H1 (cell line): Measurements from ENCODE around the gene PPARGC1A. TPM values are rescaled to one million over a fixed set of nuclear protein-coding genes. Genes with fewer than 3 reads are reported as not detected.

Source experiments
- CEBPB ChIP-seq: IDR thresholded peaks from 2 replicates; pipeline ENCODE4 v1.6.1; 2012; ENCODE audit warnings: low read depth, low read length
- CHD7 ChIP-seq: fragments of 300-600 bp; sonication (generic); IDR thresholded peaks from 2 replicates; pipeline ENCODE4 v1.7.1; 2012; ENCODE audit warnings: low read length, moderate library complexity, mild to moderate bottlenecking, inconsistent platforms; ENCODE audit not compliant: insufficient replicate concordance
- polyA plus RNA-seq, 7 experiments: library from polyadenylated mRNA; depleted of rRNA in 3 of 7; stranded (reverse) in 5 of 7; unstranded in 2 of 7; fragments of >200 nt in 5 of 7; fragments of 200-250 nt in 2 of 7; gene quantifications; 1 replicate in 5 of 7; 2 replicates in 1 of 7; 4 replicates in 1 of 7; pipeline versions ENCODE4 v1.2.1 to v1.2.3, GENCODE V29; 2011 to 2013; ENCODE audit warnings: missing spikeins in 2 of 7, mixed read lengths in 2 of 7
- total RNA-seq: library from RNA; stranded (reverse); fragmentation: NEBNext Ultra II Directional; extraction: Animal tissue kit (Norgen Biotek cat#: 25700); gene quantifications from 2 replicates; pipeline ENCODE4 v1.2.1, GENCODE V29; 2021

The PPARGC1A gene
- total and polyA plus RNA-seq, 2 of the 8 experiments (the other 6 are each of a cell fraction or from before 2014, with no cell fraction given): 0.54 to 1.4 TPM

GRCh38 chr4:23881052-23881501, 8.8 kb downstream of the PPARGC1A start (continued):
- TF ChIP-seq CHD7 (no peak), CEBPB (0 out of 2 replicates have a peak, but pooled peaks have one; percentile 42)
